Measurements from ENCODE around the gene GRHL3.

The GRHL3 gene

DNA sequence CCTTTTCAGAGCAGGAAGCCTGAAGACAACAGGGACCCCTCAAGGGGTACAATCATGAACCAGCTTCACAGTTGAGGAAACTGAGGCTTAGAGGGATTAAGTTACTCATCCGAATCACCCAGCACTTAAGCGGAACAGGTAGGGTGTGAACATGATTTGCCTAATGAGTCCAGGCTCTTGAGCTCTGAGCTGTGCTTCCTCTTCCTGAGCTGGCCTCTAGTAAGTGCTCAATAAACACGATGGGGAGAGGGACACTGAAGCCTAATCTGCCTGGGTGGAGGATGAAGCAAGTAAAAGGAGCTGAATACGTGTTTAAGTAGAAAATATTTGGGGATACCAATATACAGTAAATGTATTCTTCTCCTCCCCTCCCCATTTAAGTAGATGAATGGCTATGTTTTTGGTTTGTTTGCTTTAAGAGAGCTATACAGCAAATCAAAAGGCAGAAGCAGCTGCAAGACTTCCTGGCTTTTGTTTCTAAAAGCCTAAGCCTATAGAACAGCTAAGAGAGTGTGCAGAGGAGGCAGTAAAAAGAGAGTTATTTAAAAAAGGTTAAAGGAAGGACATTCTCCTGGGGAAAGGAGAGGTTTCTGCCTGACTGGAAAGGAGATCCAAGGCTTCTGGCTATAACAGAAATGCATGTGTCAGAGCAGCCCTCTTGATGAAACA is 74.0 kb downstream of the GRHL3 start:
- no peaks in the 10 kb centered on the region for H3K9me3 Mint-ChIP-seq
- ATAC-seq (replicated peaks), result no peak
- H3K4me3 Mint-ChIP-seq, result no peak overlapping the region
- no peak for DNase-seq
- no peaks in the 10 kb centered on the region for H3K27me3 Mint-ChIP-seq
- peak overlapping the region in 1 of 2 donors; percentile 98 for H3K27ac Mint-ChIP-seq
- peaks cover 6% of the 10 kb centered on the region for H3K36me3 Mint-ChIP-seq (ENCODE audit: insufficient read depth)
- peaks cover 14 to 21% of the 10 kb centered on the region in 2 donors for H3K4me1 Mint-ChIP-seq (ENCODE audit: low read depth in 2 of 2)

DNA sequence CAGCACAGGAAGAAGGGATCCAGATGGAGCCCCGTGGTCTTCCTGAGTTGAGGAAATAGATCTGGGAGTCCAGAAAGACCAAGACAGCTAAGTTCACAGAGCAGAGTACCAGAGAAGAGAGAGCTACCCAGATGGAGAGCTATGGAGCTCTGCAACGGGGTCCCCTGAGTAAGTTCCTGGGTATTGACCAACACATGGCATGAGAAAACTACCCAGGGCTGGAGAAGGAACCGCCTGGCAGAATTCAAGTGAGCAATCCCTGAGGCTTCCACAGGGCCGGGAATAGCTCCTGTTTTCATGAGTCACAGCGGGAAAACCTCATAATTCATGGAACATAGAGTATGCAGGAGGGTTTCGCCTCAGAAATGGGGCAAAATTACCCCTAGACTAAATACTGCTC is 74.7 kb downstream of the GRHL3 start:
- Mint-ChIP-seq H3K36me3 (ENCODE audit: insufficient read depth) (peaks cover 6% of the 10 kb centered on the region), H3K4me1 (ENCODE audit: low read depth in 2 of 2) (peaks cover 14 to 21% of the 10 kb centered on the region in 2 donors), H3K9me3 (no peaks in the 10 kb centered on the region), H3K27ac (peak overlapping the region in 1 of 2 donors; percentile 61), H3K27me3 (no peaks in the 10 kb centered on the region), H3K4me3 (no peak overlapping the region)
- no peak for ATAC-seq (replicated peaks)
- DNase-seq, result no peak

DNA sequence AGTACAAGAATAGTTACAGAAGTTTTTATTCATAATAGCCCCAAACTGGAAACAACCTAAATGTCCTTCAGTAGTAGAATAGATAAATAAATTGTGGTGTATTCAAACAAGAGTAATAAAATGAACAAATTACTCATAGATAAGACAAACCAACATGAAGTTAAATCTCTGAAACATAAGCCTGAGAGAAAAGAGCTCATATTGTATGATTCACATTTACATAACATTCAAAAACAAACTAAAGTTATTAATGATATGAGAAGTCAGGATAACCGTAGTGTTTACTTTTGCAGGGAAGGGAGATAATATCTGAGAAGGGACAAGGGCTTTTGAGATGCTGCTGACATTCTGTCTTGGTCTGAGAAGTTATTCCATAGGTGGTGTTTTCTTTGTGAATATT is 80.9 kb downstream of the GRHL3 start:
- no peak for DNase-seq
- Mint-ChIP-seq H3K27ac (no peak overlapping the region), H3K36me3 (ENCODE audit: insufficient read depth) (no peaks in the 10 kb centered on the region), H3K4me3 (no peak overlapping the region), H3K4me1 (ENCODE audit: low read depth in 2 of 2) (no peaks in the 10 kb centered on the region), H3K27me3 (no peaks in the 10 kb centered on the region), H3K9me3 (no peaks in the 10 kb centered on the region)
- ATAC-seq (replicated peaks), result no peak

DNA sequence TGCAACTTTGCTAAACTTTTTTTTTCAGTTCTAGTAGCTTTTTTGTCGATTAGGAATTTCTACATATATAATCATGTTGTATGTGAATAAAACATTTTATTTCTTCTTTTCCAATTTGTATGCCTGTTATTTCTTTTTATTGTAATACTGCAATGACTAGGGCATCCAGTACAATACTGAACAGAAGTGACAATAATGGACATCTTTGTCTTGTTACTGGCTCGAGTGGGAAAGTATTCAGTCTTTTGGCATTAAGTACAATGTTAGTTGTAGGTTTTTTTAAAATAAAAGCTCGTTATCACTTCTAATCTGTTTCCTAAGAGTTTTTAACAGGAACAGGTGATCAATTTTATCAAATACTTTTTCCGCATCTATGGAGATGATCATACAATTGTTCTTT is 84.6 kb downstream of the GRHL3 start:
- Mint-ChIP-seq H3K27me3 (no peaks in the 10 kb centered on the region), H3K4me3 (no peak overlapping the region), H3K36me3 (ENCODE audit: insufficient read depth) (no peaks in the 10 kb centered on the region), H3K4me1 (ENCODE audit: low read depth in 2 of 2) (no peaks in the 10 kb centered on the region), H3K9me3 (no peaks in the 10 kb centered on the region), H3K27ac (no peak overlapping the region)
- ATAC-seq (replicated peaks), result no peak
- no peak for DNase-seq

Data from effector memory CD8-positive, alpha-beta T cell (primary cell).